HEK293T (cell line): ENCODE measurements around the gene FOXC1.

Experiments used
- CTCF ChIA-PET: fragments of 350-600 bp; formaldehyde crosslinking; extraction: SDS; loops from one replicate; lab custom pipeline; 2021; ENCODE audit warnings: antibody characterized with exemption, inconsistent platforms; lab: Yijun Ruan, JAX
- POLR2A ChIA-PET: fragments of 350-600 bp; formaldehyde crosslinking; extraction: SDS; loops from one replicate; lab custom pipeline; 2020; ENCODE audit warnings: antibody characterized with exemption, inconsistent platforms; lab: Yijun Ruan, JAX
- DNase-seq: peaks from one replicate; pipeline ENCODE4 v3.0.0; 2012; ENCODE audit warnings: mixed read lengths; ENCODE audit errors: extremely low spot score
- ARNT ChIP-seq: fragments of 450-650 bp; IDR thresholded peaks from 2 replicates; pipeline ENCODE4 v1.6.1; 2017; ENCODE audit warnings: mild to moderate bottlenecking
- BHLHE40 ChIP-seq: fragments of 450-650 bp; IDR thresholded peaks from 2 replicates; pipeline ENCODE4 v1.6.1; 2016; ENCODE audit warnings: mild to moderate bottlenecking, moderate library complexity, borderline replicate concordance
- CTBP1 ChIP-seq: fragments of 450-650 bp; IDR thresholded peaks from 2 replicates; pipeline ENCODE4 v1.6.1; 2016; ENCODE audit warnings: borderline replicate concordance
- ELF4 ChIP-seq: fragments of 450-650 bp; IDR thresholded peaks from 2 replicates; pipeline ENCODE4 v1.6.1; 2017; ENCODE audit warnings: antibody characterized with exemption
- FOXA1 ChIP-seq: fragments of 450-650 bp; IDR thresholded peaks from 2 replicates; pipeline ENCODE4 v1.6.1; 2016; ENCODE audit warnings: mild to moderate bottlenecking
- FOXK2 ChIP-seq: fragments of 450-650 bp; IDR thresholded peaks from 2 replicates; pipeline ENCODE4 v1.6.1; 2016; ENCODE audit warnings: mild to moderate bottlenecking
- FOXM1 ChIP-seq: fragments of 450-650 bp; IDR thresholded peaks from 2 replicates; pipeline ENCODE4 v1.6.1; 2017; ENCODE audit warnings: mild to moderate bottlenecking, borderline replicate concordance
- HDGF ChIP-seq: fragments of 450-650 bp; IDR thresholded peaks from 2 replicates; pipeline ENCODE4 v1.6.1; 2017; ENCODE audit warnings: antibody characterized with exemption, borderline replicate concordance
- L3MBTL2 ChIP-seq: fragments of 450-650 bp; conservative IDR thresholded peaks from 2 replicates; pipeline ENCODE4 v1.6.1; 2016; ENCODE audit warnings: mild to moderate bottlenecking
- LEF1 ChIP-seq: fragments of 450-650 bp; IDR thresholded peaks from 2 replicates; pipeline ENCODE4 v1.6.1; 2017; ENCODE audit warnings: mild to moderate bottlenecking, borderline replicate concordance
- NFRKB ChIP-seq: fragments of 450-650 bp; IDR thresholded peaks from 2 replicates; pipeline ENCODE4 v1.6.1; 2016; ENCODE audit warnings: mild to moderate bottlenecking, moderate library complexity
- SP1 ChIP-seq: fragments of 450-650 bp; IDR thresholded peaks from 2 replicates; pipeline ENCODE4 v1.6.1; 2017
- SUZ12 ChIP-seq: fragments of 450-650 bp; IDR thresholded peaks from 2 replicates; pipeline ENCODE4 v1.6.1; 2016; ENCODE audit warnings: mild to moderate bottlenecking
- ZNF384 ChIP-seq: fragments of 450-650 bp; IDR thresholded peaks from 2 replicates; pipeline ENCODE4 v1.6.1; 2016
- TF ChIP-seq, protein P1 (sequence below): fragments of 450-650 bp; IDR thresholded peaks from 2 replicates; pipeline ENCODE4 v1.6.1; 2016

Gene FOXC1

DNA sequence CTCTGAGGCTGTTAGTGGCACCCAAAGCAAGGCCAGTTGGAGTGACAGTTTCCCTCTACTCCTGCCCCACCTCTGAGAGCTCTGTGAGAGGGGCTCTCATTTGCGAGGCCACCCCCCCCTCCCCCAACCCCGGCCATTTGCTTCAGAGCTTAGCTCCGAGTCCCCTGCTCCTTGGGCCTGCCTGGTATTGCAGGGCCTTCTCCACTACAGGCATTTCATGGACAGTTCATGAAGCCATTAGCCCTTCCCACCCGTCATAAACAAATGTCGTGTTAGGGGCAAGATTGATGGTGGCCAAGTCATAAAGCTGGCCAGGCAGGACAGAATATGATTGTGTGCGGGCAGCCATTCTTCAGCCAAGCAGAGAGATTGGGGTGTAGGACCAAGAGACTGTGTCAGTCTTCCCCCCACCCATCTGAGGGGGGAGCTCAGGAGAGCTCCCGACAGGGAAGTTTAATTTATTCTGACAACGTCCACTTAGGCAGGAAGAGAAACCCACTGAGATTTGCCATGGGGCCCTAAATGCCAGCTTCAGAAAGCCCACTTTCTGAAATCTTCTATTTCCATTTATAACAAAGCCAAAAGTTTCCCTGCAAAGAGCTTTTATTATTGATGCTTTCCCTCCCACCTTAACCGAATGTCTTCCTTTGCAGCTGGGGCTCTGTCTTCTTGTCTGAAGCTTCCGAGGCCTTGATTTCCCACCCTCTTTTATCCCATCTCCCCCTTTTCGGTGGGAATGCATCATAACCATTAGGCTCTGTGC lies 7.2 kb downstream of the FOXC1 start:
- TF ChIP-seq, protein P1, sequence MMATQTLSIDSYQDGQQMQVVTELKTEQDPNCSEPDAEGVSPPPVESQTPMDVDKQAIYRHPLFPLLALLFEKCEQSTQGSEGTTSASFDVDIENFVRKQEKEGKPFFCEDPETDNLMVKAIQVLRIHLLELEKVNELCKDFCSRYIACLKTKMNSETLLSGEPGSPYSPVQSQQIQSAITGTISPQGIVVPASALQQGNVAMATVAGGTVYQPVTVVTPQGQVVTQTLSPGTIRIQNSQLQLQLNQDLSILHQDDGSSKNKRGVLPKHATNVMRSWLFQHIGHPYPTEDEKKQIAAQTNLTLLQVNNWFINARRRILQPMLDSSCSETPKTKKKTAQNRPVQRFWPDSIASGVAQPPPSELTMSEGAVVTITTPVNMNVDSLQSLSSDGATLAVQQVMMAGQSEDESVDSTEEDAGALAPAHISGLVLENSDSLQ: peak; percentile 92
- no peak for TF ChIP-seq ARNT
- no peak for DNase-seq
- POLR2A ChIA-PET: interaction anchor here (0.7 to 5.5 kb wide), 13 partner anchors 9 to 193 kb away, joined by 3 to 74 read pairs (median 7); no protein-coding TSS in a partner anchor
- CTCF ChIA-PET: interaction anchor here (0.6 to 1.7 kb wide), 6 partner anchors 9 to 487 kb away, joined by 3 to 11 read pairs (median 4); no protein-coding TSS in a partner anchor

DNA sequence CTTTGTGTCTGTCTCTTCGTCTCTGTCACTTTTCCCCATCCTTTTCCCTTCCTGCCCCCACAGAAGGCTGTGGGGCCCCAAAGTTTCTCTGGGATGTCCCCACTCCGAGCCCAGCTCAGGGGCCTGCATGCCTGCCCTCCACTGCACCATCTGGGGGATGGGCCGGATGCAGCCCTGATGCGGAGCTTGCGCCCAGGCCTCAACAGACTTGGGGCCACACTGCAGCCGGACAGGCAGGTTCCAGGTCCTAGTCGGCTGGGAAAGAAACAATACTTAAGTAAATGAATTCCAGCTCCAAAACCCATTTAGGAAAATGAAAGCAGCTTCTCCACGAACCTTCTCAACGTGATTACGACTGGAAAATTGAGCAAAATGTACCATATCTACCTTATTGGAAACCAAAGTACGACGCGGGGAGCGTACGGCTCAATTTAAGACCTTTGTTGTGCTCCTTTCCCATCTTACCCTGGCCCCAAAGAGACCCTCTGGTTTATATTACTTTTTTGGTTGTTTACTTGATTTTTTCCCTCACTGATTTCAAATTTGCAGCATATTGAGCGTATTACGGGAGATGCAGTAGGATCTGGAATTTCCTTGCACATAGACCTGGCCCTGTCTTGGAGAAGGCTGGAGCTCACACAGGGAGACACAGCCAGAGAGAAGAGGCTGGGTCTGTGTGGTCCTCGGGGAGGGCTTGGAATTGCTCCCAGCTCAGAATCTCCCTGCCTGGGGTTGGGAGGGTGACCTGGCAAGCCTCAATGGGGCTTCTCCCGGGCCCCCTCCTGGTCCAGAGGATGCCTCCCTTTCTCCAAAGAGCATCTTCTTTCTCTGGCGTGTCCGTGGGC lies 8.0 kb downstream of the FOXC1 start:
- no peak for DNase-seq
- CTCF ChIA-PET: interaction anchor here (1.0 to 1.7 kb wide), 4 partner anchors 9 to 487 kb away, joined by 3 to 11 read pairs (median 6); no protein-coding TSS in a partner anchor
- POLR2A ChIA-PET: interaction anchor here (0.7 to 5.5 kb wide), 14 partner anchors 8 to 204 kb away, joined by 3 to 74 read pairs (median 6); partner anchors contain the start of gene FOXC1
- TF ChIP-seq FOXM1 (no peak), FOXK2 (no peak), SP1 (no peak), CTBP1 (no peak), ZNF384 (no peak)

DNA sequence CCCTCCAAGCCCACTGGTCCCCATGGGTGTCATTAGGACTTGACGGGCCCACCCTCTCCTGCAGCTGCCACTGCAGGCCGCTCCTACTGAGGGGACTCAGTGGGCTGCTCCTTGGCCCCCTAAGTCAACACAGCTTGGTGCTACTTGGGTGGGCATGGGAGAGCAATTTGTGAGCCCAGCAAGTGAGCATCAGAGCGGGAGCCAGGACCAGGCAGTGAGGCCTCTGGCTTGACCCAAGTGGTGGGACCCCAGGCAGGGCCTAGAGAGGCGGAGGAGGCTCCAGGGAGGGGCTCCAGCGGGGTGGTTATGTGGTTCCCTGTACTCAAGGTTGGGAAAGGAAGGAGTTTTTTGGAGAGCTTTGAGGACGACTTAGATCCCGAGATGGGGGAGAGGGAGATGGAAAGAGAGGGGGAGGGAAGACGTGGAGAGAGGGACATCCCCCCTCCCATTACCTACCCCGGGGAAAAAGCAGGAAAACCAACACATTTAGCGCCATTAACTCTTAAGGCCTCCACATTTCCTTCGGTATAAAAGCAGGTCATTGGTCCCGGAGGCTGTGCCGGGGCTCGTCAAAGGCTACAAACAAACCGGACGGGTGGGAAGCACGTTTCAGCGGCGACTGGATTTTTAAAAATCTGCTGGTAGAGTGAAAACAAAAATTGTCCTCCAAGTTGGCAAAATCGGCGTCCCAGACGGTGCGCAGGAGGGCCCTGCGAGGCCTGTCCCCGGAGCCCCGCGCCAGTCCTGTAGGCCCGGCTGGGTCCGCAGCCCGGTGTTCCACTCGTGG lies 8.8 kb downstream of the FOXC1 start:
- no peak for DNase-seq
- ChIA-PET CTCF (interaction anchor here (1.0 to 1.6 kb wide), 2 partner anchors 12 to 23 kb away, joined by 5 to 6 read pairs; no protein-coding TSS in a partner anchor), POLR2A (interaction anchor here (1.2 to 5.5 kb wide), 8 partner anchors 7 to 203 kb away, joined by 3 to 74 read pairs (median 28); partner anchors contain the start of gene FOXC1)
- 0 out of 2 replicates have a peak, but pooled peaks have one; percentile 28 for TF ChIP-seq NFRKB
- no peak for TF ChIP-seq BHLHE40

DNA sequence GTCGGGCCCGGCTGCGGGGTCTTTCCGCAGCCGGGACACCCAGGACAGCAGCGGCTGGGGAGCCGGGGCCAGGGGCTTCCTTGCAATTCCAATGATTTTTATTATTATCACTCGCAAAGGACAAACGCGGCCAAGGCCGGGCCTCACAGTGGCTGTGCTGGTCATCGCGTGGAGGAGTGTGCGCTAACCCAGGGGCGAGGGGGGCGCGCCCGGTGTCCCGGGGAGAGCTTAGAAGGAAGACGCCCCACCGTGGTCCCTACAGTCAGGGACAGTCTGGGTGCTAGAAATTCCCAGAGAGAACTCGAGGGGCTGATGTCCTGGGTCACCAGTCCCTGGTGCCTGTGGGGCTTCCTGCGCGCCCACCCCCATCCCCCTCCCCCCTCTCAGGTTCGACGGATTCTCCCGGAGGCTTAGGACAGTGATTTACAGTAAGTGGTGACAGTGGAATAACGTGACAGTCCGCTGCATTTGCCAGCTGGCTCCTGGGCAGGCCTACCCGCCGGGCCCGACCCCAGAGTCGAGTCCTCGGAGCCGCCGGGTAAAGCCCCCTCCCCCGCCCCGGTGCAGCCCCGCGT lies 9.5 kb downstream of the FOXC1 start:
- CTCF ChIA-PET: no interaction called here
- no peak for TF ChIP-seq ARNT
- TF ChIP-seq, protein P1: no peak
- no peak for TF ChIP-seq FOXK2
- TF ChIP-seq L3MBTL2: no peak
- TF ChIP-seq NFRKB: no peak
- TF ChIP-seq HDGF: no peak
- TF ChIP-seq LEF1: no peak
- no peak for TF ChIP-seq SUZ12
- no peak for TF ChIP-seq FOXA1
- POLR2A ChIA-PET: interaction anchor here (1.3 to 5.5 kb wide), 3 partner anchors 9 to 22 kb away, joined by 3 to 35 read pairs (median 22); partner anchors contain the start of gene FOXC1
- DNase-seq: no peak

DNA sequence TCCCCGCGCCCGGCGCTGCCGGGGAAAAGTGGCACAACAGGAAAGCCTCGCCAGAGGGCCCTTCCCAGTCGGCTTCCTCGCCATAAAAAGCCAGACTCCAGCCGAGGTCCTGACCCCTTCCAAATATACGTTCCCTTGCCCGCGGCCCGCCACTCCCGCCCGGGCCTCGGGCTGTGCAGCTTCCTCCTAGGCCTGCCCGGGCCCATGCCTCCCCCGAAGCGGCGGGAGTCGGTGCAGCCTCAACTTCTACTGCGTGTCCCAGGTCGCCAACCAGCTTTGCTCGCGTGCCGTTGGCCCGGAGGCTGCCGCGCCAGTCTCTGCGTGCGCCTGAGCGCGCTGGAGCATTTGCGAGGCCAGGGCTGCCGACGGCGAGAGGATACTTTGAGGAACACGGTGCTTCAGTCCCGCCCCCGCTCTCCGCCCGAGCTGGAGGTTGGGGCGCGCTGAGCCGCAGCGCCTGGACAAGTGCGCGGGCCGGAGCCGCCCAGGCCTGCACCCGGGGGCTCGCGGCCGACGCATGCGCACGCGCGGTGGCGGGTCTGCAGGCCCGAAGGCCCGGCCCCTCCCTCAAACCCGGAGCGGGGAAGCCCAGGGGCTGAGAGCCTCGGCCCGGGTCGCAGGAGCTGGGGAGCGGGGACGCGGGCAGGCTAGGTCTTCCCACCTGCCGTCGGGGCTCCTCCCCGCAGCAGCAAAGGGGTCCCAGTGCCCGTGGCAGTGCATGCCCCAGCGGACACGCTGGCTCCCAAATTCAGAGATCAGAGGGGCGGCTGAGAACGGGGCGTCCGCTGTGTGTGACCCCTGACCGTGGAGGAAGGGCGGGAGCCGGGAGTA lies 10.2 kb downstream of the FOXC1 start:
- TF ChIP-seq ZNF384: no peak
- TF ChIP-seq ELF4: no peak
- no peak for TF ChIP-seq HDGF
- no peak for TF ChIP-seq BHLHE40
- TF ChIP-seq SP1: no peak
- no peak for TF ChIP-seq LEF1
- CTCF ChIA-PET: no interaction called here
- POLR2A ChIA-PET: interaction anchor here (0.7 to 3.6 kb wide), 5 partner anchors 9 to 47 kb away, joined by 3 to 22 read pairs (median 4); no protein-coding TSS in a partner anchor
- DNase-seq: no peak
